H9 (cell line): Measurements from ENCODE around the gene FAM83E. TPM values are rescaled to one million over a fixed set of nuclear protein-coding genes. Genes with fewer than 3 reads are reported as not detected.

ENCODE experiments used
- DNase-seq: peaks from one replicate; pipeline ENCODE4 v3.0.0-alpha.2; 2017
- H2AFZ ChIP-seq: one replicate; pipeline ENCODE4 v1.6.1; 2013; ENCODE audit warnings: mild to moderate bottlenecking, low read length, control low read depth, moderate library complexity
- H2AK5ac ChIP-seq: 2 replicates; pipeline ENCODE4 v1.6.1; 2013; ENCODE audit warnings: low read length, control low read depth, mixed read lengths; ENCODE audit not compliant: insufficient read length
- H2BK120ac ChIP-seq: one replicate; pipeline ENCODE4 v1.6.1; 2013; ENCODE audit warnings: low read depth, mild to moderate bottlenecking, low read length, control low read depth, inconsistent platforms; ENCODE audit not compliant: poor library complexity, severe bottlenecking
- H2BK12ac ChIP-seq: 2 replicates; pipeline ENCODE4 v1.6.1; 2013; ENCODE audit warnings: low read length, control low read depth, mixed read lengths, low read depth; ENCODE audit not compliant: insufficient read length
- H2BK15ac ChIP-seq: 2 replicates; pipeline ENCODE4 v1.6.1; 2013; ENCODE audit warnings: low read depth, low read length, control low read depth
- H2BK20ac ChIP-seq: one replicate; pipeline ENCODE4 v1.6.1; 2013; ENCODE audit warnings: low read depth, mild to moderate bottlenecking, low read length, control low read depth, inconsistent platforms; ENCODE audit not compliant: poor library complexity, severe bottlenecking
- H2BK5ac ChIP-seq: 2 replicates; pipeline ENCODE4 v1.6.1; 2013; ENCODE audit warnings: low read length, control low read depth, mixed read lengths; ENCODE audit not compliant: insufficient read length
- H3K14ac ChIP-seq: 2 replicates; pipeline ENCODE4 v1.6.1; 2013; ENCODE audit warnings: low read length, control low read depth; ENCODE audit not compliant: insufficient read depth
- H3K18ac ChIP-seq: 2 replicates; pipeline ENCODE4 v1.6.1; 2013; ENCODE audit warnings: low read depth, mild to moderate bottlenecking, mixed read lengths, low read length, control low read depth; ENCODE audit not compliant: insufficient read length
- H3K23ac ChIP-seq: 2 replicates; pipeline ENCODE4 v1.6.1; 2013; ENCODE audit warnings: low read length, control low read depth, mixed read lengths, low read depth; ENCODE audit not compliant: insufficient read length
- H3K23me2 ChIP-seq: 2 replicates; pipeline ENCODE4 v1.6.1; 2013; ENCODE audit warnings: low read depth, mild to moderate bottlenecking, mixed read lengths, low read length, control low read depth; ENCODE audit not compliant: insufficient read length, poor library complexity, severe bottlenecking
- H3K27ac ChIP-seq: 2 replicates; pipeline ENCODE4 v1.5.1; 2013; ENCODE audit warnings: low read length, control low read depth, mixed read lengths, low read depth; ENCODE audit not compliant: insufficient read length
- H3K27me3 ChIP-seq: 2 replicates; pipeline ENCODE4 v1.6.1; 2013; ENCODE audit warnings: low read length, control low read depth, inconsistent platforms; ENCODE audit not compliant: insufficient read depth
- H3K4ac ChIP-seq: 2 replicates; pipeline ENCODE4 v1.6.1; 2013; ENCODE audit warnings: low read depth, mild to moderate bottlenecking, control low read depth, inconsistent platforms, low read length, moderate library complexity
- H3K4me1 ChIP-seq: 2 replicates; pipeline ENCODE4 v1.6.1; 2013; ENCODE audit warnings: low read length, control low read depth, inconsistent platforms; ENCODE audit not compliant: insufficient read depth
- H3K4me2 ChIP-seq: 2 replicates; pipeline ENCODE4 v1.6.1; 2013; ENCODE audit warnings: low read length, control low read depth, mixed read lengths; ENCODE audit not compliant: insufficient read length, insufficient read depth
- H3K56ac ChIP-seq: 2 replicates; pipeline ENCODE4 v1.6.1; 2013; ENCODE audit warnings: low read depth, mild to moderate bottlenecking, mixed read lengths, low read length, control low read depth; ENCODE audit not compliant: insufficient read length
- H3K79me1 ChIP-seq: 2 replicates; pipeline ENCODE4 v1.6.1; 2013; ENCODE audit warnings: low read depth, mild to moderate bottlenecking, moderate library complexity, low read length, control low read depth, inconsistent platforms; ENCODE audit not compliant: insufficient read depth, poor library complexity, severe bottlenecking
- H3K79me2 ChIP-seq: 2 replicates; pipeline ENCODE4 v1.6.1; 2013; ENCODE audit warnings: low read length, control low read depth, inconsistent platforms; ENCODE audit not compliant: insufficient read depth
- H3K9ac ChIP-seq: 2 replicates; pipeline ENCODE4 v1.6.1; 2013; ENCODE audit warnings: low read length, control low read depth, mixed read lengths; ENCODE audit not compliant: insufficient read length; ENCODE audit errors: extremely low read depth
- H3K9me3 ChIP-seq: one replicate; pipeline ENCODE4 v1.6.1; 2013; ENCODE audit warnings: low read depth, low read length, inconsistent platforms; ENCODE audit not compliant: control insufficient read depth
- H3T11ph ChIP-seq: one replicate; pipeline ENCODE4 v1.6.1; 2013; ENCODE audit warnings: mild to moderate bottlenecking, low read length, control low read depth, inconsistent platforms
- H4K20me1 ChIP-seq: one replicate; pipeline ENCODE4 v1.6.1; 2013; ENCODE audit not compliant: control insufficient read depth, insufficient read length, insufficient read depth
- H4K5ac ChIP-seq: 2 replicates; pipeline ENCODE4 v1.6.1; 2013; ENCODE audit warnings: low read depth, mild to moderate bottlenecking, mixed read lengths, low read length, control low read depth; ENCODE audit not compliant: insufficient read length
- H4K8ac ChIP-seq: replicated peaks from 2 replicates; pipeline ENCODE4 v1.6.1; 2013; ENCODE audit warnings: low read length, control low read depth, mixed read lengths, low read depth; ENCODE audit not compliant: insufficient read length
- H4K91ac ChIP-seq: 2 replicates; pipeline ENCODE4 v1.6.1; 2013; ENCODE audit warnings: low read depth, mild to moderate bottlenecking, moderate library complexity, mixed read lengths, low read length, control low read depth; ENCODE audit not compliant: insufficient read length
- H3K27ac Mint-ChIP-seq, 3 experiments: 2 replicates in 2 of 3; 3 replicates in 1 of 3; pipeline ENCODE4 v1.8.0; 2020 to 2021; ENCODE audit warnings: mixed read lengths in 3 of 3, mild to moderate bottlenecking in 1 of 3, moderate library complexity in 1 of 3
- H3K27me3 Mint-ChIP-seq: 2 replicates; pipeline ENCODE4 v1.8.0; 2021; ENCODE audit warnings: low read depth, mild to moderate bottlenecking, moderate library complexity, mixed read lengths
- H3K36me3 Mint-ChIP-seq, 3 experiments: 2 replicates in 2 of 3; 3 replicates in 1 of 3; pipeline ENCODE4 v1.8.0; 2020 to 2021; ENCODE audit warnings: low read depth in 3 of 3, mixed read lengths in 3 of 3; ENCODE audit not compliant: insufficient read depth in 1 of 3
- H3K4me1 Mint-ChIP-seq, 2 experiments: 2 replicates each; pipeline ENCODE4 v1.8.0; 2020; ENCODE audit warnings: mixed read lengths in 2 of 2
- H3K4me3 Mint-ChIP-seq, 2 experiments: 2 replicates in 1 of 2; 3 replicates in 1 of 2; pipeline ENCODE4 v1.8.0; 2020 to 2021; ENCODE audit warnings: mild to moderate bottlenecking in 2 of 2, mixed read lengths in 2 of 2, moderate library complexity in 1 of 2
- H3K9me3 Mint-ChIP-seq, 2 experiments: 2 replicates in 1 of 2; 3 replicates in 1 of 2; pipeline ENCODE4 v1.8.0; 2020; ENCODE audit warnings: mild to moderate bottlenecking in 2 of 2, mixed read lengths in 2 of 2, moderate library complexity in 1 of 2
- WGBS: extraction: QIAGEN DNeasy Blood & Tissue Kit; methylation state at CpG from one replicate; pipeline ENCODE4 v1.1.7; 2013; ENCODE audit warnings: missing lambda C conversion rate, low lambda C conversion rate, mixed read lengths; ENCODE audit not compliant: insufficient read length; ENCODE audit errors: extremely low coverage; 5-methylcytosine and 5-hydroxymethylcytosine counted together
- total RNA-seq: library from RNA; stranded (reverse); gene quantifications from 2 replicates; pipeline ENCODE4 v1.2.1, GENCODE V29; 2021
- TF ChIP-seq, protein P1 (sequence below): fragments of 200-600 bp; sonication (generic); conservative IDR thresholded peaks from 3 replicates; pipeline ENCODE4 v1.8.0; 2021; ENCODE audit warnings: antibody characterized with exemption, mild to moderate bottlenecking

FAM83E gene
- total RNA-seq, 1 experiment from 2014 or later = 9.2 TPM

DNA sequence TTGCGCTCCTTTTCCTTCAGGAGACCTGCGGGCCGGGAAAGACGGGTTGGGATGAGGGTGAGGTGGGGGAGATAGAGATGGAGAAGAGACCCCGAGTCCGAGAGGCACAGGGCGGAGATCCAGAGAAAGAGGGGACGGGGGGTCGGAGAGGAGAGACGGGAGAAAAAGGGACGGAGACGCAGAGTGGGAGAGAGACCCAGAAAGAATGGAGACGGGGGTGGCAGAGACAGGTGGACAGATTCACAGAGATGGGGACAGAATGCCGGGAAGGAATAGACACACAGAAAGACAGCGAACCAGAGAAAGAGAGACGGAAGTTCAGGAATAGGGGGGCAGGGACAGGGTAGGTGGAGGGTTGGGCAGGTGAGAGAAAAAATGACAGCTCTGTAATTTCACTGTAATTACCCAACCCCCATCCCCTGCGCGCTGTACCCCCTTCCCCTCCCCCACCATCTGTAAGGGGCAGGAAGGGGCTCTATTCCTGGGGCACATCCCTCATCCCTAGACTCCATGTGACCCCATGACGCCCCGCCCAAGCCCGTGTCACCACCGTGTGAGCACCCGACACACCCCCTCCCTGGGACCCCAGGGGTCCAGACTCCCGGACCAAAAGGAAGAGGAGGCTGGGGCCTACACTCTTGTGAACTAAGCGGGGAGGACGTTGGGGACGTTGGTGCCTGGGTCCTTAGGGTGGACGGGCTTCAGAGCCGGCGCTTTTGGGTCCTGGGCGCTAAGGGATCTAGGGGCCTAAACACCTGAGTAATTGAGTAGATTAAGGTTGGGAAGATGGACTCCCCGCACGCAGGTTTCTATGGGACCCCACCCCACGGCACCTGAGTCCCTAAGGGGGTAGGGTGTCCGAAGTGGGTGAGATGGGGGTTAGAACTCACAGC, 21.3 kb upstream of the FAM83E start:
- Histone ChIP-seq H2BK20ac (no peak overlapping the region), H4K5ac (no peak overlapping the region), H3K18ac (no peak overlapping the region), H2BK15ac (no peak overlapping the region), H2BK5ac (no peak overlapping the region), H2AK5ac (no peak overlapping the region), H3K4me1 (peaks cover 8% of the 10 kb centered on the region; the same call in 1 of the 2 replicates), H3K27ac (no peak overlapping the region), H3K79me2 (no peaks in the 10 kb centered on the region), H3K4me2 (peak overlapping the region; percentile 80), H3K9ac (no peak overlapping the region), H4K91ac (no peak overlapping the region), H3K27me3 (no peaks in the 10 kb centered on the region; the same call in 1 of the 2 replicates), H2AFZ (no peak overlapping the region), H3K4ac (no peak overlapping the region), H3K9me3 (no peaks in the 10 kb centered on the region), H3K79me1 (no peaks in the 10 kb centered on the region), H2BK120ac (no peak overlapping the region), H3K14ac (no peak overlapping the region), H3T11ph (no peak overlapping the region), H4K20me1 (no peaks in the 10 kb centered on the region), H3K56ac (no peak overlapping the region), H3K23ac (no peak overlapping the region), H2BK12ac (no peak overlapping the region), H3K23me2 (peaks cover 21% of the 10 kb centered on the region), H4K8ac (no peak overlapping the region)
- peak overlapping the region; percentile 82 to 89 for H3K4me3 Mint-ChIP-seq
- peak overlapping the region in 1 of 3 experiments; percentile 72; a peak in 3 of 7 replicates for H3K27ac Mint-ChIP-seq
- H3K4me1 Mint-ChIP-seq = peaks cover 34 to 55% of the 10 kb centered on the region in 2 experiments
- H3K9me3 Mint-ChIP-seq = no peaks in the 10 kb centered on the region
- DNase-seq = no peak
- WGBS = no CpG with 5 or more reads among the region's 35 CpGs
- TF ChIP-seq, protein P1, sequence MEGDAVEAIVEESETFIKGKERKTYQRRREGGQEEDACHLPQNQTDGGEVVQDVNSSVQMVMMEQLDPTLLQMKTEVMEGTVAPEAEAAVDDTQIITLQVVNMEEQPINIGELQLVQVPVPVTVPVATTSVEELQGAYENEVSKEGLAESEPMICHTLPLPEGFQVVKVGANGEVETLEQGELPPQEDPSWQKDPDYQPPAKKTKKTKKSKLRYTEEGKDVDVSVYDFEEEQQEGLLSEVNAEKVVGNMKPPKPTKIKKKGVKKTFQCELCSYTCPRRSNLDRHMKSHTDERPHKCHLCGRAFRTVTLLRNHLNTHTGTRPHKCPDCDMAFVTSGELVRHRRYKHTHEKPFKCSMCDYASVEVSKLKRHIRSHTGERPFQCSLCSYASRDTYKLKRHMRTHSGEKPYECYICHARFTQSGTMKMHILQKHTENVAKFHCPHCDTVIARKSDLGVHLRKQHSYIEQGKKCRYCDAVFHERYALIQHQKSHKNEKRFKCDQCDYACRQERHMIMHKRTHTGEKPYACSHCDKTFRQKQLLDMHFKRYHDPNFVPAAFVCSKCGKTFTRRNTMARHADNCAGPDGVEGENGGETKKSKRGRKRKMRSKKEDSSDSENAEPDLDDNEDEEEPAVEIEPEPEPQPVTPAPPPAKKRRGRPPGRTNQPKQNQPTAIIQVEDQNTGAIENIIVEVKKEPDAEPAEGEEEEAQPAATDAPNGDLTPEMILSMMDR = no peak
- H3K27me3 Mint-ChIP-seq = peaks cover 4% of the 10 kb centered on the region
- H3K36me3 Mint-ChIP-seq = peaks cover 11 to 35% (median 25%) of the 10 kb centered on the region in 3 experiments; a peak in 6 of 7 replicates
